Hepatocyte (in vitro differentiated cells): ENCODE measurements around the gene INVS.

ENCODE experiments used
- EZH2 ChIP-seq: fragments of 200-600 bp; sonication (generic); IDR thresholded peaks from 2 replicates; pipeline ENCODE4 v1.6.1; 2016; ENCODE audit warnings: antibody characterized with exemption, mild to moderate bottlenecking, borderline replicate concordance
- EZH2phosphoT487 ChIP-seq: fragments of 200-600 bp; sonication (generic); IDR thresholded peaks from one replicate; pipeline ENCODE4 v1.6.1; 2018; ENCODE audit warnings: antibody characterized with exemption, mild to moderate bottlenecking, low read depth, moderate library complexity; ENCODE audit not compliant: unreplicated experiment, severe bottlenecking
- TF ChIP-seq, protein P1 (sequence below): fragments of 200-600 bp; sonication (generic); IDR thresholded peaks from 2 replicates; pipeline ENCODE4 v1.5.1; 2016; ENCODE audit warnings: antibody characterized with exemption, mild to moderate bottlenecking; ENCODE audit not compliant: poor library complexity

DNA sequence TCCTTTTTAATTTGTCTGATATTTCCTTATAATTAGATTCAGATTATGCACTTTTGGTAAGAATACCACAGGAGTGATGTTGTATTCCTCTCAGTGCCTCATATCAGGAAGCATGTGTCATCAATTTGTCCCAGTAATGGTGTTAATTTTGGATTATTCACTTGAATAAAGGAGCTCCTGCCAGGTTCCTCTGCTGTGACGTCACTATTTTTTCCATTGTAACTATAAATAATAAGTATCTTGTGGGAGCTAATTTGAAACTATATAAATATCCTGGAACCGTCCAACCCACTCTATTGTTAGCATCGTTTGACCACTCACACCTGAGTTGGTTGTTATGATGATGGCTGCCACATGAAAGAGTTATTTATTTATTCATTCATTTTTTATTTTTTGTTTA, 107.9 kb downstream of the INVS start:
- TF ChIP-seq, protein P1, sequence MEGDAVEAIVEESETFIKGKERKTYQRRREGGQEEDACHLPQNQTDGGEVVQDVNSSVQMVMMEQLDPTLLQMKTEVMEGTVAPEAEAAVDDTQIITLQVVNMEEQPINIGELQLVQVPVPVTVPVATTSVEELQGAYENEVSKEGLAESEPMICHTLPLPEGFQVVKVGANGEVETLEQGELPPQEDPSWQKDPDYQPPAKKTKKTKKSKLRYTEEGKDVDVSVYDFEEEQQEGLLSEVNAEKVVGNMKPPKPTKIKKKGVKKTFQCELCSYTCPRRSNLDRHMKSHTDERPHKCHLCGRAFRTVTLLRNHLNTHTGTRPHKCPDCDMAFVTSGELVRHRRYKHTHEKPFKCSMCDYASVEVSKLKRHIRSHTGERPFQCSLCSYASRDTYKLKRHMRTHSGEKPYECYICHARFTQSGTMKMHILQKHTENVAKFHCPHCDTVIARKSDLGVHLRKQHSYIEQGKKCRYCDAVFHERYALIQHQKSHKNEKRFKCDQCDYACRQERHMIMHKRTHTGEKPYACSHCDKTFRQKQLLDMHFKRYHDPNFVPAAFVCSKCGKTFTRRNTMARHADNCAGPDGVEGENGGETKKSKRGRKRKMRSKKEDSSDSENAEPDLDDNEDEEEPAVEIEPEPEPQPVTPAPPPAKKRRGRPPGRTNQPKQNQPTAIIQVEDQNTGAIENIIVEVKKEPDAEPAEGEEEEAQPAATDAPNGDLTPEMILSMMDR = no peak
- TF ChIP-seq EZH2 (no peak), EZH2phosphoT487 (no peak)
